AML-193 (cell line): ENCODE measurements around the gene SYNGR1.

Experiments used
- DNase-seq, 2 experiments: peaks; one replicate each; lab custom pipeline; 2025; lab: John Stamatoyannopoulos, UW

The SYNGR1 gene

GRCh38 chr22:39369186-39369585 lies 19.4 kb downstream of the SYNGR1 start:
- no peak for DNase-seq

DNA sequence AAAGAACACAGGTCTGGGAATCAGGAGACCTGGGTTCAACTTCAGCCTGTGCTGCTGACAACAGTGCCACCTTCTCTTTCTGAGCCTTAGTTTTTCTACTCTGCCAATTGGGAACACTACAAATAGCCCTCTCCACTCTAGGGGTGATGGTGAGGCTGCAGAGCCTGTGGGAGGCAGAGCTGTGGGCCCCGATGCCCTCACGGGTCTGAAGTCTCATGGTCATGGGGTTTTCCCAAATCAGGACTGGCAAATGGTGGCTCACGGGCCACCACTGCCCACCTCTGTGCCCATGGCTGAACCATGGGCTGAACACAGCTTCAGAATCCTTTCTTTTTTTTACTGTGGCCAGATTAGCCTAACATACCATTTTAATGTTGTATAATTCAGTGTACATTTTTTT lies 19.8 kb downstream of the SYNGR1 start:
- DNase-seq, result no peak

GRCh38 chr22:39371732-39372131 lies 21.9 kb downstream of the SYNGR1 start:
- DNase-seq, result no peak

- no peak for DNase-seq
Observed at GRCh38 chr22:39374191-39374590, 24.4 kb downstream of the SYNGR1 start.

GRCh38 chr22:39374801-39375200 lies 25.0 kb downstream of the SYNGR1 start:
- no peak for DNase-seq

GRCh38 chr22:39375646-39376045 lies 25.9 kb downstream of the SYNGR1 start:
- DNase-seq, result no peak

- no peak for DNase-seq
Observed at GRCh38 chr22:39379756-39380730, 30.3 kb downstream of the SYNGR1 start.

DNA sequence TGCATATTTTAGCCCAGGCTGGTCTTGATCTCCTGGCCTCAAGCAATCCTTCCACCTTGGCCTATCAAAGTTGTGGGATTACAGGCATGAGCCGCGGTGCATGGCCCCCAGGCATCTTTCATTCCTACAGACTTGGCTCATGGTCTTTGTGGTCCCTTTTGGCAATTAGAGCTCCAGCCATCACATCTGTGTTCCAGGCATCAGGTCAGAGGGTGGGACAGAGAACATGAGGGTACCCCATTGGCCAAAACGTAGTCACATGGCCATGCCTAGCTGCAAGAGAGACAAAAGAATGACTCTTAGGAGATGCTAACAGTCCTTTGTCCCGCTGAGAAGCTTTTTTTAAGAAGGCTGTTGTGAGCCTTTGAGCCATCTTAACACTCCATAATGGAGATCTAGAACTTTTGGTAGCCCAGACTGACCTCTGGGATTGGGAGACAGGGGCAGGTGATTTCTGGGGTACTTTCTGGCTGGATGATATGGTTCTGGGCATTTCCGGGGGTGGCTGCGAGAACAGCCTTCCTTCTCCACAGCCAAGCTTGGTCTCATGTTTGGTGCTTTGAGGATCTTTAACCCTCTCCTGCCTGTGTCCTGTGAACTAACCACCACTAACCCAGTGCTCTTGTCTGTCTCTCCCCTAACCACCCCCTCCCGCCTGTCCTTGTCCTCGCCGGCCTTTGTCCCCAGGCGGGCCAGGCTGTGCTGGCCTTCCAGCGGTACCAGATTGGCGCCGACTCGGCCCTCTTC lies 31.4 kb downstream of the SYNGR1 start:
- no peak for DNase-seq

- DNase-seq, result no peak
Observed at GRCh38 chr22:39381930-39382329, 32.1 kb downstream of the SYNGR1 start.

DNA sequence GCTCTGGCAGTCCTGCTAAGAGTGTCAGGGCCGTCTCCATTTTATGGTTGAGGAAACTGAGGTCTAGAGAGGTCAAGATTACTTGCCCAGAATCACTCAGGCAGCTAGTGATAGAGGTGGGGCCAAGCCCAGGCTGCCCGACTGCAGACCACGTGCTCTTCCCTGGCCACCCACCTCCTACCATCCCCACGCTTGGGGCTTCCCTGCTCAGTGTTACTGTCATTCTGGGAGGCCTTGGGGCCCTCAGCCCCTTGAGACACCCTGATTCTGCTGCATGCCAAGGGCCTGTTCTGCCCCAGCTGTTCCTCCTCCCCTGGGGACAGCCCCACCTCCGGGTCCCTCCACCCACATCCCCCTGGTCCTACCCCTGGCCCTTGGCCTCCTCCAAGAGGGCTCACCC lies 32.6 kb downstream of the SYNGR1 start:
- DNase-seq, result no peak

- DNase-seq, result no peak
Observed at GRCh38 chr22:39383841-39384625, 34.2 kb downstream of the SYNGR1 start.

DNA sequence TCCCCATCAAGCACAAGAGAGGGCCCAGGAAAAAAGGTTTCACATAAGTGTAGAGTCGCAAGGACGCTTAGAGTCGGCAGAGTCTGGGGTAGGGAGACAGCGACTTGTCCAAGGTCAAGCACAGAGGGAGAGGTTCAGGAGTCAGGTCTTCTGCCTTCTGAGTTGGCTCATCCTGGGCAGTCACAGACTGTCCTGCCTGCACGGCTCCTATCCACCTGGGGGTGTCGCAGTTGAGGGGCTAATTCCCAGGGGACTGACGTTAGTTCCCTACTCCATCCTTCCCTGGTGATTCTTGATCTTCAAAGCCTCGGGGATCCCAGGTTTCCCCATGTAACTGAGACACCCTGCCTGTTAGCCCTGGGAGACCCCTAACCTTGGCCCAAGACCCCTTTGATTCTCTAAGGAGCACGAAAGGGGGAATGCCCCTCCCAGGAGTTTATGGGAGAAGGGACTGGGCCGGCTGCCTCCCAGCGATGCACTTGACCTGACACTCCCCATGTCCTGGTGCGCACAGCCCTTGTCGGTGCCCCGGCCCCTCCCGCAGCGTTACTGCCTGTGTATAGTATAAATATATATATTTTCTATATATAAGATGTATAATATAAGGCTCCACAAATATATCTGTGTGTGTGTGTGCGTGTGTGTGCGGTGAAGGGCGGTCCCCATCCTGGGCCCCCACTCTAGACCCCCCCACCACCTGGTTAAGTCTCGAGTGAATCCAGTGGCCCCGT lies 35.1 kb downstream of the SYNGR1 start:
- DNase-seq, result no peak

- peak; percentile 4 to 8 for DNase-seq
Observed at GRCh38 chr22:39388261-39389011, 38.6 kb downstream of the SYNGR1 start.

GRCh38 chr22:39389420-39389819 lies 39.6 kb downstream of the SYNGR1 start:
- no peak for DNase-seq

DNA sequence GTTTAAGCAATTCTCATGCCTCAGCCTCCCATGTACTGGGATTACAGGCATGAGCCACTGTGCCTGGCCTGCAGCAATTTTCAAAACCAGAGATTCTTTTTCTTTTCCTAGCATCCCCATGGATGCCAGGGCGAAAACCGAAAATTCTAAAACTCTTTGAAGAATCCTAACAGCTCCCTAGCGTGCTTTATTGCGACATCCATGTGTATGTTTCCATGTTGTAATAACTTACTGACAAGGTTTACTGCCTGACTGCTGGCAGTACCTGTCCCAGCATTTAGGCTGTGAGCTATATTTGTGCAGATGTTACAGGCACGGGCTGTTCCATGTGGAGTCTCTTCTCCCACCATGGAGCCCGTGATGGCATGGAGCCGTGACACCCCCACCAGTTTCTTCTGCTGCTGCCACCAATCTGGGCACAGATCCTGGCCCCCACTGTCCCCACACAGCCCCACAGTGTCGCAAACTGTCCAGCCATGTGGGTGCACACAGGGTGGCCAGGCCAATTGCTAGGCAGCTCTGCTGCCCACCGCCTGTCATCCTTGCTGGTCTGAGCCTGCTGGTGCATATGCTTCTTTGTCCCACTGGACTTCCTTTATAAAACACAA lies 42.7 kb downstream of the SYNGR1 start:
- peak; percentile 16 to 41 for DNase-seq

- no peak for DNase-seq
Observed at GRCh38 chr22:39395936-39396796, 46.4 kb downstream of the SYNGR1 start.

DNA sequence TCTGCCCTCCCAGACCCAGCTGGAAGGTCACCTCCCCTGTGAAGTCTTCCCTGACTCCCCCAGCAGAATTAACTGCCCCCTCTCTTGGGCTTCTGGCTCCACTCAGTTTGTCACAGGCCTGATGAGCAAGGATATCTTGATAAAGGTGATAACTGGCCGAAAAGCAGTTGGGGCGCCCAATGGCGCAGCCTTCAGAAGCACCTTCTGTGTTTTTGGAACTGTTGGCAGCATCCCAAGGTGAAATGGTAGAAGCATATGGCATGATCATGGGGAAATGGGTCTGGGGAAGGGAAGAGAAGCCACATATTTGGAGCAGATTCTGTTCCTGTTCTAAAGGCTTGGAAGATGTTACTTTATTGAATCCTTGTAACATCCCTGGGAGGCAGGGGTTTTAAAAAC lies 47.0 kb downstream of the SYNGR1 start:
- DNase-seq, result no peak

DNA sequence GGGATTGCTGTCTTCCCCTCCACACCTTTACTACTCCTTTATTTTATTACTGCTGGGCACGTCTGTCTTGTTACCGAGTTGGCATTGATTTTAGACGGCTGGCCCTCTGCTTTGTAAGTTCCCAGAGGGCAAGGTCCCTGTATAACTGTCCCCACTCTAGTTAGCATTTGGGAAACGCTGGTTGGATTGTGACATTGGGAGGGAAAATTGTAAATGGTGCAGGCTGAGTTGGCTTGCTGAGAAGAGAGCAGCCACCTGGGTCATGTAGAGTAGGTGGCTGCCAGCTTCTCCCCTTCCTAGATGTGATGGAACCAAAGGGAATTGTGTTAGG lies 51.5 kb downstream of the SYNGR1 start:
- no peak for DNase-seq

DNA sequence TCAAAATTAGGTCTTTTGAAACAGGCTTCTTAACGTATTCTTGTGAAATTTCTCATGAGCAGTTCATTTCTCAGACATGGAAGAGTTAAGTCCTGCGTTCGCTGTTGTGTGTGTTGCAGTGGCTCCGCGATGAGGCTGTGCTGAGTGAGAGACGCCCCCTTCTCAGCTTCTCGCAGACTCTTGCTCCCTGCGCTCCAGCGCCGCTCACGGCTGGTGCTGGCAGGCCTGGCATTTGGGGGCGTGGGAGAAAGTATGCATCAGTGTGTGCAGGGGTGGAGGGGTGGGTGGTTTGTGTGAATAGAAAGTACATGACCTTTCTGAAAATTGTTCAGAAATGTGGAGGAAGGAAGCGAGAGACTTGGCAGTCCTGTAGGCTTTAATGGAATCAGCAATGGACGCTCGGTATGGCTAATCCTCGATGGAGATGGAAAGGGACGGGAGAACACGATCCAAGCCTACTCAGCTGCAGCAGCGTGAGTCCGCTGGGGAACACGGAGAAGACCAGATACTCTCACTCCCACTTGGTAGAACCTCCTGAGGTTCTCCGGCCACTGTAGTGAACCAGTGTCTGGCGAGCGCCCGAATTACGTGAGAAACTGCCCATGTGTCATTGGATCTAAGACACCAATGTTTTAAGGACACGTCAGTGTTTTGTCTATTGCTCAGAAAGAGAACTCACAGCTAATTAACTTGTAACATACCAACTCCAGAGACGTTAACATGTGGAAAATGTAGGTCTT lies 55.7 kb downstream of the SYNGR1 start:
- DNase-seq, result no peak
